GM12891 (cell line): ENCODE measurements around the gene FHIT.

Experiments
- PAX5 ChIP-seq: IDR thresholded peaks from 2 replicates; pipeline ENCODE4 v1.6.1; 2011; ENCODE audit warnings: low read length, moderate library complexity, mild to moderate bottlenecking; ENCODE audit not compliant: insufficient read depth, severe bottlenecking
- POLR2A ChIP-seq: IDR thresholded peaks from 2 replicates; pipeline ENCODE4 v1.6.1; 2011; ENCODE audit warnings: low read depth, low read length, control low read depth
- POLR2AphosphoS5 ChIP-seq: IDR thresholded peaks from 2 replicates; pipeline ENCODE4 v1.6.1; 2011; ENCODE audit warnings: low read depth, low read length, control low read depth
- POU2F2 ChIP-seq: IDR thresholded peaks from 2 replicates; pipeline ENCODE4 v1.6.1; 2011; ENCODE audit warnings: low read depth, mild to moderate bottlenecking, control low read depth, low read length, moderate library complexity
- SPI1 ChIP-seq: IDR thresholded peaks from 2 replicates; pipeline ENCODE4 v1.6.1; 2011; ENCODE audit warnings: low read depth, low read length, control low read depth
- TAF1 ChIP-seq: IDR thresholded peaks from 2 replicates; pipeline ENCODE4 v1.6.1; 2011; ENCODE audit warnings: low read depth, low read length, control low read depth

GRCh38 chr3:60094392-60094947, 1156.8 kb downstream of the FHIT start:
- TF ChIP-seq POLR2A (no peak), POLR2AphosphoS5 (no peak), POU2F2 (no peak), TAF1 (no peak), SPI1 (no peak), PAX5 (no peak)
